ENCODE data around the gene CFAP20DC. TPM values are rescaled to one million over a fixed set of nuclear protein-coding genes. Genes with fewer than 3 reads are reported as not detected.
A peak's percentile ranks its signal among the peaks of the same experiment; 100 is the strongest.
"Not testable (repeated sequence)": the region's sequence is repeated elsewhere in the genome, so short reads cannot be mapped to it uniquely, and the experiment has no call there.

CFAP20DC gene
- total RNA-seq, 1 donor from 2014 or later, result 5.4 TPM

DNA sequence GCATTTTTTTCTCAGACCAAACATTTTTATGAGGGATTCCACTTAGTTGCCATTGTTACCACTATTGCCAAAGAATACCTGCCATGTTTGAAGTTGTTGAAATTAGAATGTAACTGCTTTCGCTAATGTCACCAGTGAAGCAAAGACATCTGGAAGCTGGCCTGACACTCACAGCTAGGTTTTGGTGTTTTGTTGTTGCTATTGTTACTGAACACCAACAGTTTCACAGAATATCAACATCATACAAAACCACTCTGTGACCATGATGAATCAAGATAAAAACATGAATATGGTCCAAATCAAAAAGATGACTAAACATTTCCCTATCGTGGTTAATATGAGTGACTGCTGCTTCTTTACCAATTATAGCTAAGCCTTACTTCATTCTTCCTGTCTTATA lies 6.9 kb upstream of the CFAP20DC start:
- Histone ChIP-seq H3K4me1 (no peaks in the 10 kb centered on the region), H3K27ac (no peak overlapping the region), H3K4me3 (no peak overlapping the region), H3K36me3 (no peaks in the 10 kb centered on the region), H3K27me3 (no peaks in the 10 kb centered on the region), H3K9me3 (no peaks in the 10 kb centered on the region)
- intact Hi-C loops (cut with DNase I), result no loop called here
- no peak for DNase-seq (ENCODE audit: extremely low spot score in 2 of 2)
- TF ChIP-seq POLR2AphosphoS5 (IDR thresholded peaks at IDR 0.05; ENCODE audit: insufficient read depth in 1 of 2, low read depth in 1 of 2) (no peak), POLR2A (IDR thresholded peaks at IDR 0.05) (no peak)
- TF ChIP-seq, protein P1, sequence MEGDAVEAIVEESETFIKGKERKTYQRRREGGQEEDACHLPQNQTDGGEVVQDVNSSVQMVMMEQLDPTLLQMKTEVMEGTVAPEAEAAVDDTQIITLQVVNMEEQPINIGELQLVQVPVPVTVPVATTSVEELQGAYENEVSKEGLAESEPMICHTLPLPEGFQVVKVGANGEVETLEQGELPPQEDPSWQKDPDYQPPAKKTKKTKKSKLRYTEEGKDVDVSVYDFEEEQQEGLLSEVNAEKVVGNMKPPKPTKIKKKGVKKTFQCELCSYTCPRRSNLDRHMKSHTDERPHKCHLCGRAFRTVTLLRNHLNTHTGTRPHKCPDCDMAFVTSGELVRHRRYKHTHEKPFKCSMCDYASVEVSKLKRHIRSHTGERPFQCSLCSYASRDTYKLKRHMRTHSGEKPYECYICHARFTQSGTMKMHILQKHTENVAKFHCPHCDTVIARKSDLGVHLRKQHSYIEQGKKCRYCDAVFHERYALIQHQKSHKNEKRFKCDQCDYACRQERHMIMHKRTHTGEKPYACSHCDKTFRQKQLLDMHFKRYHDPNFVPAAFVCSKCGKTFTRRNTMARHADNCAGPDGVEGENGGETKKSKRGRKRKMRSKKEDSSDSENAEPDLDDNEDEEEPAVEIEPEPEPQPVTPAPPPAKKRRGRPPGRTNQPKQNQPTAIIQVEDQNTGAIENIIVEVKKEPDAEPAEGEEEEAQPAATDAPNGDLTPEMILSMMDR (IDR thresholded peaks at IDR 0.05), result no peak

DNA sequence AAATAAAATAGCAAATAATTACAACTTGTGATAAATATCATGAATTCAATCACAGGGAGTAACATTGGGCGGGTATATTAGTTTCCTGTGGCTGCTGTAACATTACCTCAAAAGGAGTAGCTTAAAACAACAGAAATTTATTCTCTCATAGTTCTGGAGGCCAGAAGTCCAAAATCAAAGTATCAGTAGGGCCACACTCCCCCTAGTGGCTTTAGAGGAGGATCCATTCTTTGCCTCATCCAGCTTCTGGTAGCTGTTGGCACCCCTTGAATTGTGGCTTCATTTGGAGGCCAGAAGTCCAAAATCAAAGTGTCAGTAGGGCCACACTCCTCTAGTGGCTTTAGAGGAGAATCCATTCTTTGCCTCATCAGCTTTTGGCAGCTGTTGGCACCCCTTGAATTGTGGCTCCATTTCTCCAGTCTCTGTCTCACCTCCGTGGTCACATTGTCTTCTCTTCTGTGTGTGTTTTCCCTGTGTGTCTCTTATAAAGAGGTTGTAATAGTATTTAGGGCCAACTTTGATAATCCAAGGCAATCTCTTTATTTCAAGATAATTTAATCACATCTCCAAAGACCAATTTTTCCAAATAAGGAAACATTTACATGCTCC lies 3.1 kb upstream of the CFAP20DC start:
- no peak for TF ChIP-seq POLR2A (IDR thresholded peaks at IDR 0.05)
- TF ChIP-seq, protein P1 (IDR thresholded peaks at IDR 0.05), result peak in 1 of 3 experiments; percentile 12
- H3K9me3 ChIP-seq, result no peaks in the 10 kb centered on the region
- no peaks in the 10 kb centered on the region for H3K4me1 ChIP-seq
- no peak for DNase-seq (ENCODE audit: extremely low spot score in 2 of 2)
- no peaks in the 10 kb centered on the region for H3K27me3 ChIP-seq
- no peak overlapping the region for H3K4me3 ChIP-seq
- no peaks in the 10 kb centered on the region for H3K36me3 ChIP-seq
- intact Hi-C loops (cut with DNase I), result no loop called here
- H3K27ac ChIP-seq, result no peak overlapping the region

DNA sequence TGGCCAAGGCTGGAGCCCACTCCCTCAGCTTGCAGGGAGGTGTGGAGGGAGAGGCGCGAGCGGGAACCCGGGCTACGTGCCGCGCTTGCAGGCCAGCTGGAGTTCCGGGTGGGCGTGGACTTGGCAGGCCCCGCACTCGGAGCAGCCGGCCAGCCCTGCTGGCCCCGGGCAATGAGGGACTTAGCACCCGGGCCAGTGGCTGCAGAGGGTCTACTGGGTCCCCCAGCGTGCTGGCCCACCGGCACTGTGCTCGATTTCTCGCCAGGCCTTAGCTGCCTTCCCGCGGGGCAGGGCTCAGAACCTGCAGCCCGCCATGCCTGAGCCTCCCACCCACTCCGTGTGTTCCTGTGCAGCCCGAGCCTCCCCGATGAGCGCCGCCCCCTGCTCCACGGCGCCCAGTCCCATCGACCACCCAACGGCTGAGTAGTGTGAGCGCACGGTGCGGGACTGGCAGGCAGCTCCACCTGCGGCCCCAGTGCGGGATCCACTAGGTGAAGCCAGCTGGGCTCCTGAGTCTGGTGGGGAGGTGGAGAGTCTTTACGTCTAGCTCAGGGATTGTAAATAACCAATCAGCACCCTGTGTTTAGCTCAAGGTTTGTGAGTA lies 1.1 kb upstream of the CFAP20DC start:
- intact Hi-C loops (cut with DNase I); H3K4me3 ChIP-seq; H3K9me3 ChIP-seq; DNase-seq (ENCODE audit: extremely low spot score in 2 of 2); H3K27me3 ChIP-seq; H3K36me3 ChIP-seq; H3K27ac ChIP-seq; H3K4me1 ChIP-seq: not testable (repeated sequence)

DNA sequence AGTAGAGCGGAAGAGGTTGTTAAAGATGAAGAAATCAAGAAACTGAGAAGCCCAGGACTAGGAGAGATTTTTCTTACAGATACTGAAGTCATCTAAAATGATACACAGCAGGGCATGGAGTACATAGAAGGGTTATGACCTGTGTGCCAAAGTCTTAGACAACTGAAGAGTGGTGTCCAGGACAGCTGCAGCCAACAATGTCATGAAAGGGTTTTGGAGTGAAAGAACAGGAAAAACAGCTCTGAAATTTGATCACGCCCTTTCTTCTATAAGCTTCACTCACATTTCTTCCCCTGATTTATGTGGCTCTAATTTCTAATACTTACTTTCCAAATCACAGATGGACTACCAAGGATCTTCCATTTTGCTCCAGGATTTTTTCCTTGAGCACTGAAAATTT lies 3.0 kb downstream of the CFAP20DC start:
- Histone ChIP-seq H3K4me1 (no peaks in the 10 kb centered on the region), H3K27me3 (no peaks in the 10 kb centered on the region), H3K4me3 (no peak overlapping the region), H3K36me3 (no peaks in the 10 kb centered on the region), H3K9me3 (no peaks in the 10 kb centered on the region), H3K27ac (no peak overlapping the region)
- intact Hi-C loops (cut with DNase I), result no loop called here
- TF ChIP-seq POLR2AphosphoS5 (IDR thresholded peaks at IDR 0.05; ENCODE audit: insufficient read depth in 1 of 2, low read depth in 1 of 2), result no peak
- TF ChIP-seq, protein P1 (IDR thresholded peaks at IDR 0.05), result no peak
- no peak for TF ChIP-seq POLR2A (IDR thresholded peaks at IDR 0.05)
- DNase-seq (ENCODE audit: extremely low spot score in 2 of 2), result no peak

DNA sequence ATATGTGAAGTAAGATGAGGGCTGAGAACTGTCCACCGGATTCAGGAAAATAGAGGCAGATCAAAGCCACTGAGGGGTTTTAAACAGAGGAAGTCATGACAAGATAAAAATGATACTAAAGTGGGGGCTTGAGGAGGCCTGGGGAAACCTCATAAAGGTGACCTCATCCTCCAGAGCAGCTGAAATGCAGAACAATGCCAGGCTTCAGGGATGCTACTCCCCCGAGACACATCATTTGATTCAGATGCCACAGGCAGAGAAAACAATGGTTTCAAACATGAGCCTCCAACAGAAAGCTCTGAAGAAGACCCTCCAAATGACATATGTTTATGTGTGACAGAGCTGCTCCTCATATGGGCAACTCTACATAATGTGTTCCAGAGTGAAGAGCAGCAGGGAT lies 6.4 kb downstream of the CFAP20DC start:
- TF ChIP-seq POLR2A (IDR thresholded peaks at IDR 0.05) (no peak), POLR2AphosphoS5 (IDR thresholded peaks at IDR 0.05; ENCODE audit: insufficient read depth in 1 of 2, low read depth in 1 of 2) (no peak)
- TF ChIP-seq, protein P1 (IDR thresholded peaks at IDR 0.05), result no peak
- Histone ChIP-seq H3K9me3 (no peaks in the 10 kb centered on the region), H3K4me1 (no peaks in the 10 kb centered on the region), H3K4me3 (no peak overlapping the region), H3K27me3 (no peaks in the 10 kb centered on the region), H3K27ac (no peak overlapping the region), H3K36me3 (no peaks in the 10 kb centered on the region)
- no peak for DNase-seq (ENCODE audit: extremely low spot score in 2 of 2)
- intact Hi-C loops (cut with DNase I), result no loop called here

Data from vagina (tissue), 2 donors.